Body of pancreas (tissue), 4 donors: ENCODE data around the gene RASGRP3.

ENCODE experiments used
- POLR2A ChIP-seq, 3 donors: fragments of 450-650 bp; IDR thresholded peaks; one replicate each; pipeline ENCODE4 v1.6.1; 2016; ENCODE audit warnings: antibody characterized with exemption in 3 of 3, mild to moderate bottlenecking in 2 of 3
- TF ChIP-seq, protein P1 (sequence below), 7 experiments: fragments of 450-650 bp in 4 of 7; fragments of 200-600 bp in 3 of 7; sonication (generic) in 3 of 7; IDR thresholded peaks; one replicate each; pipeline ENCODE4 v1.5.1; 2016 to 2019; ENCODE audit warnings: antibody characterized with exemption in 7 of 7

DNA sequence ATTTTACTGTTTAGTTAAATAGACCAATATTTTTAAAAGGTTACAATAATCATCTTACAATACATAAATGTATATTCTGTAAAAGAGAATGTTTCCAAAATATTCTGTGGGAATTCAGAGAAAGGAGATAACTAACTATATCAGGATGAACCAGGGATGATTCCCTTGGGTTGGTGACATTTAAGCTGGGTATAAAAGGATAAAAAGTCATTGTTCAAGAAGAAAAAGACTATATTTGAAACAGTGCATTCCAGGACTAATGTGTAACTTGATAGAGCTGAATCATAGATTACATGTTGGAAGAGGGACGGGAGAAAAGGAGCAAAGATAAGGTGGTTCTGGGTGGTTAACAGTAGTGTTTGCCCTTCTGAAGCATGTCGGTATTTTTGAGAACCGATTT lies 10.1 kb downstream of the RASGRP3 start:
- TF ChIP-seq, protein P1, sequence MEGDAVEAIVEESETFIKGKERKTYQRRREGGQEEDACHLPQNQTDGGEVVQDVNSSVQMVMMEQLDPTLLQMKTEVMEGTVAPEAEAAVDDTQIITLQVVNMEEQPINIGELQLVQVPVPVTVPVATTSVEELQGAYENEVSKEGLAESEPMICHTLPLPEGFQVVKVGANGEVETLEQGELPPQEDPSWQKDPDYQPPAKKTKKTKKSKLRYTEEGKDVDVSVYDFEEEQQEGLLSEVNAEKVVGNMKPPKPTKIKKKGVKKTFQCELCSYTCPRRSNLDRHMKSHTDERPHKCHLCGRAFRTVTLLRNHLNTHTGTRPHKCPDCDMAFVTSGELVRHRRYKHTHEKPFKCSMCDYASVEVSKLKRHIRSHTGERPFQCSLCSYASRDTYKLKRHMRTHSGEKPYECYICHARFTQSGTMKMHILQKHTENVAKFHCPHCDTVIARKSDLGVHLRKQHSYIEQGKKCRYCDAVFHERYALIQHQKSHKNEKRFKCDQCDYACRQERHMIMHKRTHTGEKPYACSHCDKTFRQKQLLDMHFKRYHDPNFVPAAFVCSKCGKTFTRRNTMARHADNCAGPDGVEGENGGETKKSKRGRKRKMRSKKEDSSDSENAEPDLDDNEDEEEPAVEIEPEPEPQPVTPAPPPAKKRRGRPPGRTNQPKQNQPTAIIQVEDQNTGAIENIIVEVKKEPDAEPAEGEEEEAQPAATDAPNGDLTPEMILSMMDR (IDR thresholded peaks at IDR 0.05), result no peak
- no peak for TF ChIP-seq POLR2A (IDR thresholded peaks at IDR 0.05)
